IMR-90 (cell line): Measurements from ENCODE around the gene RORB. TPM values are rescaled to one million over a fixed set of nuclear protein-coding genes. Genes with fewer than 3 reads are reported as not detected.

Source experiments
- ATAC-seq: fragments of 200-7000 bp; cut with Tn5 transposase; 2 replicates; pipeline ENCODE4 v1.9.1; 2020; ENCODE audit warnings: low read depth, mild to moderate bottlenecking, moderate library complexity
- BruUV-seq: library from RNA; stranded (reverse); fragments of 400-500 nt; replicated peaks from 2 replicates; lab custom pipeline; 2021; lab: Mats Ljungman, UMichigan
- CTCF ChIA-PET: fragments of 300-600 bp; formaldehyde crosslinking; extraction: SDS; loops from one replicate; lab custom pipeline; 2021; ENCODE audit warnings: antibody characterized with exemption; lab: Yijun Ruan, JAX
- POLR2A ChIA-PET: fragments of 300-600 bp; sonication (Branson Sonifier 250); formaldehyde crosslinking; loops from one replicate; lab custom pipeline; 2022; ENCODE audit warnings: antibody characterized with exemption; ENCODE audit not compliant: unreplicated experiment; lab: Charles Lee
- DNase-seq: peaks from one replicate; pipeline ENCODE4 v3.0.0; 2013
- H2AFZ ChIP-seq: replicated peaks from 2 replicates; pipeline ENCODE3; 2013; ENCODE audit warnings: low read length, mild to moderate bottlenecking; ENCODE audit not compliant: poor library complexity
- H2AK5ac ChIP-seq: 2 replicates; pipeline ENCODE4 v1.6.1; 2013; ENCODE audit warnings: low read depth, low read length, inconsistent platforms
- H2AK9ac ChIP-seq: replicated peaks from 2 replicates; pipeline ENCODE3; 2013; ENCODE audit warnings: mild to moderate bottlenecking, low read depth, low read length, moderate library complexity; ENCODE audit not compliant: poor library complexity
- H2BK120ac ChIP-seq: 2 replicates; pipeline ENCODE4 v1.6.1; 2013; ENCODE audit warnings: low read depth, low read length, inconsistent platforms
- H2BK15ac ChIP-seq: 3 replicates; pipeline ENCODE4 v1.6.1; 2013; ENCODE audit warnings: low read depth, low read length, inconsistent platforms
- H2BK20ac ChIP-seq: 2 replicates; pipeline ENCODE4 v1.6.1; 2013; ENCODE audit warnings: low read depth, mild to moderate bottlenecking, inconsistent platforms, low read length, moderate library complexity
- H2BK5ac ChIP-seq: 2 replicates; pipeline ENCODE4 v1.6.1; 2013; ENCODE audit warnings: mild to moderate bottlenecking, low read depth, low read length, inconsistent platforms; ENCODE audit not compliant: poor library complexity, severe bottlenecking
- H3K14ac ChIP-seq: replicated peaks from 2 replicates; pipeline ENCODE4 v1.6.1; 2013; ENCODE audit warnings: low read depth, low read length, inconsistent platforms
- H3K18ac ChIP-seq: 2 replicates; pipeline ENCODE4 v1.6.1; 2013; ENCODE audit warnings: low read depth, low read length, control low read depth
- H3K23ac ChIP-seq: 2 replicates; pipeline ENCODE4 v1.6.1; 2013; ENCODE audit warnings: low read depth, low read length, inconsistent platforms
- H3K27ac ChIP-seq: 2 replicates; pipeline ENCODE4 v1.5.1; 2013; ENCODE audit warnings: mild to moderate bottlenecking, control low read depth, low read length; ENCODE audit not compliant: insufficient read depth
- H3K27me3 ChIP-seq: 2 replicates; pipeline ENCODE4 v1.6.1; 2013; ENCODE audit warnings: low read length; ENCODE audit not compliant: control insufficient read depth, insufficient read depth
- H3K36me3 ChIP-seq: 2 replicates; pipeline ENCODE4 v1.6.1; 2013; ENCODE audit warnings: low read length, mixed read lengths; ENCODE audit not compliant: control insufficient read depth, insufficient read depth
- H3K4ac ChIP-seq: 2 replicates; pipeline ENCODE4 v1.6.1; 2013; ENCODE audit warnings: low read depth, low read length, inconsistent platforms
- H3K4me1 ChIP-seq: 2 replicates; pipeline ENCODE4 v1.6.1; 2013; ENCODE audit warnings: low read length, mixed read lengths; ENCODE audit not compliant: control insufficient read depth, insufficient read depth
- H3K4me2 ChIP-seq: 2 replicates; pipeline ENCODE4 v1.6.1; 2013; ENCODE audit warnings: low read depth, mild to moderate bottlenecking, control low read depth, low read length, moderate library complexity
- H3K4me3 ChIP-seq: 2 replicates; pipeline ENCODE4 v1.5.1; 2013; ENCODE audit warnings: low read depth, mild to moderate bottlenecking, control low read depth, low read length, moderate library complexity; ENCODE audit not compliant: insufficient read depth
- H3K56ac ChIP-seq: 2 replicates; pipeline ENCODE4 v1.6.1; 2013; ENCODE audit warnings: low read length, inconsistent platforms; ENCODE audit not compliant: insufficient read depth; ENCODE audit errors: extremely low read depth
- H3K79me1 ChIP-seq, 2 experiments: 2 replicates each; pipeline ENCODE4 v1.6.1; 2013; ENCODE audit warnings: low read length in 2 of 2, inconsistent platforms in 1 of 2, low read depth in 1 of 2
- H3K9ac ChIP-seq: 2 replicates; pipeline ENCODE4 v1.6.1; 2013; ENCODE audit warnings: low read depth, low read length, control low read depth
- H3K9me1 ChIP-seq: 2 replicates; pipeline ENCODE4 v1.6.1; 2013; ENCODE audit warnings: low read length, inconsistent platforms; ENCODE audit not compliant: insufficient read depth
- H3K9me3 ChIP-seq: 2 replicates; pipeline ENCODE4 v1.6.1; 2013; ENCODE audit warnings: low read length; ENCODE audit not compliant: control insufficient read depth, insufficient read depth
- H4K20me1 ChIP-seq: 2 replicates; pipeline ENCODE4 v1.6.1; 2013; ENCODE audit warnings: low read length, inconsistent platforms; ENCODE audit not compliant: insufficient read depth
- H4K5ac ChIP-seq: 2 replicates; pipeline ENCODE4 v1.6.1; 2013; ENCODE audit warnings: mild to moderate bottlenecking, low read depth, low read length, control low read depth
- H4K8ac ChIP-seq, 2 experiments: 2 replicates each; pipeline ENCODE4 v1.6.1; 2013; ENCODE audit warnings: low read depth in 2 of 2, low read length in 2 of 2, control low read depth in 1 of 2, inconsistent platforms in 1 of 2
- H4K91ac ChIP-seq: 2 replicates; pipeline ENCODE4 v1.6.1; 2013; ENCODE audit warnings: low read depth, low read length, inconsistent platforms; ENCODE audit not compliant: insufficient read depth
- CEBPB ChIP-seq: IDR thresholded peaks from 2 replicates; pipeline ENCODE4 v1.6.1; 2012; ENCODE audit warnings: low read depth, low read length, improper control_type of control experiment
- CHD1 ChIP-seq: IDR thresholded peaks from 2 replicates; pipeline ENCODE4 v1.6.1; 2012; ENCODE audit warnings: low read depth, low read length, improper control_type of control experiment
- ELK1 ChIP-seq: fragments of 150-350 bp; IDR thresholded peaks from 2 replicates; pipeline ENCODE4 v1.6.1; 2016; ENCODE audit warnings: low read depth, mild to moderate bottlenecking, low read length, moderate library complexity, borderline replicate concordance
- FOS ChIP-seq: fragments of 150-350 bp; IDR thresholded peaks from 2 replicates; pipeline ENCODE4 v1.6.1; 2016; ENCODE audit warnings: low read depth, low read length
- MAFK ChIP-seq: IDR thresholded peaks from 2 replicates; pipeline ENCODE4 v1.6.1; 2012; ENCODE audit warnings: low read depth, low read length, improper control_type of control experiment
- MAZ ChIP-seq: IDR thresholded peaks from 2 replicates; pipeline ENCODE4 v1.6.1; 2012; ENCODE audit warnings: low read depth, mild to moderate bottlenecking, low read length, improper control_type of control experiment, moderate library complexity, borderline replicate concordance
- MXI1 ChIP-seq: IDR thresholded peaks from 2 replicates; pipeline ENCODE4 v1.6.1; 2012; ENCODE audit warnings: low read depth, mild to moderate bottlenecking, low read length, moderate library complexity, borderline replicate concordance
- NFE2L2 ChIP-seq: fragments of 150-350 bp; IDR thresholded peaks from 2 replicates; pipeline ENCODE4 v1.6.1; 2016; ENCODE audit warnings: low read depth, mild to moderate bottlenecking, low read length
- POLR2A ChIP-seq: IDR thresholded peaks from 2 replicates; pipeline ENCODE4 v1.6.1; 2012; ENCODE audit warnings: mild to moderate bottlenecking, low read depth, low read length
- RAD21 ChIP-seq: IDR thresholded peaks from 2 replicates; pipeline ENCODE4 v1.6.1; 2012; ENCODE audit warnings: low read length, improper control_type of control experiment
- RCOR1 ChIP-seq: IDR thresholded peaks from 2 replicates; pipeline ENCODE4 v1.6.1; 2012; ENCODE audit warnings: mild to moderate bottlenecking, low read length, improper control_type of control experiment; ENCODE audit not compliant: insufficient replicate concordance
- RFX5 ChIP-seq: IDR thresholded peaks from 2 replicates; pipeline ENCODE4 v1.8.0; 2012; ENCODE audit warnings: low read depth, mild to moderate bottlenecking, low read length, moderate library complexity
- USF2 ChIP-seq: fragments of 150-350 bp; IDR thresholded peaks from 2 replicates; pipeline ENCODE4 v1.6.1; 2017; ENCODE audit warnings: mild to moderate bottlenecking, antibody characterized with exemption, low read length, low read depth
- WGBS, 2 experiments: methylation state at CpG; one replicate each; pipeline versions ENCODE4 v1.1.5 to v1.1.7; 2013; ENCODE audit warnings: missing lambda C conversion rate in 2 of 2; ENCODE audit not compliant: insufficient read length in 1 of 2; ENCODE audit errors: extremely low coverage in 2 of 2; 5-methylcytosine and 5-hydroxymethylcytosine counted together
- dilution Hi-C: fragments of 300-500 bp; cut with HindIII; formaldehyde crosslinking; loops from one replicate; pipeline ENCODE4 v1.14.3; 2018; ENCODE audit warnings: low sequenced_read_pairs; ENCODE audit not compliant: unreplicated experiment
- in situ Hi-C: fragments of 300-500 bp; cut with MboI; formaldehyde crosslinking; loops from 3 replicates; pipeline ENCODE4 v1.14.3; 2019; ENCODE audit warnings: low sequenced_read_pairs, inconsistent platforms, mixed read lengths
- intact Hi-C: fragments of 100-400 bp; cut with micrococcal nuclease; formaldehyde crosslinking; loops from 2 replicates; pipeline ENCODE4 v1.10.0; 2022
- polyA plus RNA-seq, 3 experiments: library from polyadenylated mRNA; depleted of rRNA; stranded (reverse); fragments of >200 nt; gene quantifications; 2 replicates each; pipeline ENCODE4 v1.2.3, GENCODE V29; 2012; ENCODE audit warnings: low replicate concordance in 1 of 3
- total RNA-seq: library from RNA; depleted of rRNA; stranded (reverse); fragments of >200 nt; gene quantifications from 2 replicates; pipeline ENCODE4 v1.2.3, GENCODE V29; 2012

The RORB gene
- total and polyA plus RNA-seq, 2 of the 4 experiments (the other 2 are of a cell fraction): not detected

GRCh38 chr9:74479711-74480110 lies 17.4 kb upstream of the RORB start:
- Histone ChIP-seq H4K91ac (no peak overlapping the region), H4K8ac (no peak overlapping the region), H2BK20ac (no peak overlapping the region), H2AK5ac (no peak overlapping the region), H2BK5ac (no peak overlapping the region), H3K14ac (no peak overlapping the region), H3K4ac (no peak overlapping the region), H3K23ac (no peak overlapping the region), H3K4me1 (no peaks in the 10 kb centered on the region), H3K4me2 (no peak overlapping the region), H3K79me1 (no peaks in the 10 kb centered on the region), H3K56ac (no peak overlapping the region), H4K5ac (no peak overlapping the region), H3K9me1 (no peaks in the 10 kb centered on the region), H4K20me1 (no peaks in the 10 kb centered on the region), H3K9ac (no peak overlapping the region), H2AFZ (no peak overlapping the region), H3K9me3 (no peaks in the 10 kb centered on the region; the same call in 1 of the 2 replicates), H2AK9ac (no peak overlapping the region), H3K4me3 (no peak overlapping the region), H2BK15ac (no peak overlapping the region), H3K27ac (no peak overlapping the region), H2BK120ac (no peak overlapping the region), H3K27me3 (no peaks in the 10 kb centered on the region), H3K18ac (no peak overlapping the region), H3K36me3 (no peaks in the 10 kb centered on the region)
- POLR2A ChIA-PET: no interaction called here
- dilution Hi-C loops (no loop called here), intact Hi-C loops (loop anchor here (5.0 kb wide), 1 partner anchor 43 kb away; no protein-coding TSS in a partner anchor), in situ Hi-C loops (no loop called here)
- DNase-seq (no peak), ATAC-seq (no peak)
- BruUV-seq: no TSS peak
- CTCF ChIA-PET: no interaction called here
- no CpG with 5 or more reads among the region's 1 CpG for WGBS, 2 experiments
- TF ChIP-seq MXI1 (no peak), CEBPB (no peak), RCOR1 (no peak), CHD1 (no peak), NFE2L2 (no peak), POLR2A (no peak), RAD21 (no peak), MAZ (no peak), RFX5 (no peak), ELK1 (no peak), MAFK (no peak), FOS (no peak), USF2 (no peak)
